KMS-11 (cell line): Measurements from ENCODE around the gene FUNDC2.

ENCODE experiments used
- H2AFZ ChIP-seq: fragments of 200-600 bp; sonication (generic); 2 replicates; pipeline ENCODE4 v1.6.1; 2016; ENCODE audit warnings: antibody characterized with exemption, mixed run types, low read depth
- H3K27ac ChIP-seq: fragments of 200-600 bp; sonication (generic); 2 replicates; pipeline ENCODE4 v1.6.1; 2016; ENCODE audit warnings: mild to moderate bottlenecking, mixed run types
- H3K27me3 ChIP-seq: fragments of 200-600 bp; sonication (generic); 2 replicates; pipeline ENCODE4 v1.6.1; 2017; ENCODE audit warnings: mild to moderate bottlenecking, low read depth, mixed run types, moderate library complexity; ENCODE audit not compliant: insufficient read depth
- H3K36me3 ChIP-seq: fragments of 200-600 bp; sonication (generic); 2 replicates; pipeline ENCODE4 v1.6.1; 2017; ENCODE audit warnings: mild to moderate bottlenecking, mixed run types; ENCODE audit not compliant: insufficient read depth
- H3K4me1 ChIP-seq: fragments of 200-600 bp; sonication (generic); 2 replicates; pipeline ENCODE4 v1.6.1; 2016; ENCODE audit warnings: mild to moderate bottlenecking, low read depth, mixed run types; ENCODE audit not compliant: poor library complexity, severe bottlenecking
- H3K4me2 ChIP-seq: fragments of 200-600 bp; sonication (generic); 2 replicates; pipeline ENCODE4 v1.7.0; 2016; ENCODE audit warnings: mild to moderate bottlenecking, mixed run types
- H3K4me3 ChIP-seq: fragments of 200-600 bp; sonication (generic); IDR thresholded peaks from 2 replicates; pipeline ENCODE4 v1.6.1; 2017; ENCODE audit warnings: low read depth, low read length, mixed read lengths; ENCODE audit not compliant: insufficient read depth
- H3K79me2 ChIP-seq: fragments of 200-600 bp; sonication (generic); 2 replicates; pipeline ENCODE4 v1.6.1; 2016; ENCODE audit warnings: low read depth, mixed run types; ENCODE audit not compliant: insufficient read depth
- H3K9ac ChIP-seq: fragments of 200-600 bp; sonication (generic); 2 replicates; pipeline ENCODE4 v1.6.1; 2016; ENCODE audit warnings: mild to moderate bottlenecking, mixed run types
- H4K20me1 ChIP-seq: fragments of 200-600 bp; sonication (generic); 2 replicates; pipeline ENCODE4 v1.6.1; 2016; ENCODE audit warnings: mild to moderate bottlenecking, mixed run types; ENCODE audit not compliant: insufficient read depth
- CTCF ChIP-seq: fragments of 200-600 bp; sonication (generic); conservative IDR thresholded peaks from 2 replicates; pipeline ENCODE4 v1.6.1; 2017; ENCODE audit warnings: low read depth, mild to moderate bottlenecking, antibody characterized with exemption, low read length, moderate library complexity, mixed read lengths

Gene FUNDC2

GRCh38 chrX:155020591-155020990, 6.1 kb upstream of the FUNDC2 start:
- Histone ChIP-seq H3K36me3 (no peaks in the 10 kb centered on the region), H3K27ac (no peak overlapping the region), H2AFZ (no peak overlapping the region), H3K9ac (no peak overlapping the region), H4K20me1 (no peaks in the 10 kb centered on the region), H3K79me2 (no peaks in the 10 kb centered on the region), H3K27me3 (no peaks in the 10 kb centered on the region), H3K4me3 (no peak overlapping the region), H3K4me2 (no peak overlapping the region), H3K4me1 (no peaks in the 10 kb centered on the region)
- no peak for TF ChIP-seq CTCF

DNA sequence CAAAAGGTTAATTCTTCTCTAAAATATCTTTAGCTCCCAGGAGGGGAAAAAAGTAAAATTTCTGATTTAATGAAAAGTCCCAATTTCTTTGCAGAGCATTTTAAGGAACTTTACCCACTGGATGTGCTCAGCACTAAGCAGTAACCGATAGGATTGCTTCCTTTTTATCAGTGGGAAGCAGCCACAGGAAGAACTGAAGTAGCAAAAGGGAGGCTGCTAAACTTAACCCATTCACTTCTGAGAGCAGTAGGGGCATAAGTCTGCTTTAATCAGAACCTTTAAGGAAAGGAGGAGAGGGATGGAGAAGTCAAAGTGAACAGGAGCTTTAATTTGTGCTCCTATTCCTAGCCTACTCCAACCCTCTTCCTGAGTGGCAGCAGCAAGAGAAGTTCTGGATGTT, 4.1 kb upstream of the FUNDC2 start, which contains the start of gene F8:
Gene F8, minus strand, starts transcription at position 139 of the 400 bp plus-strand sequence. CDS start 171 bp downstream, outside the sequence.
- Histone ChIP-seq H3K4me3 (no peak within 1 kb of the TSS), H3K27ac (no peak within 1 kb of the TSS), H3K27me3 (no peaks in the 10 kb centered on the region), H3K4me2 (no peak within 1 kb of the TSS), H3K4me1 (peaks cover 5% of the 10 kb centered on the region), H3K36me3 (no peaks in the 10 kb centered on the region), H3K9ac (no peak within 1 kb of the TSS), H2AFZ (no peak within 1 kb of the TSS), H4K20me1 (no peaks in the 10 kb centered on the region), H3K79me2 (no peaks in the 10 kb centered on the region)
- no peak for TF ChIP-seq CTCF

DNA sequence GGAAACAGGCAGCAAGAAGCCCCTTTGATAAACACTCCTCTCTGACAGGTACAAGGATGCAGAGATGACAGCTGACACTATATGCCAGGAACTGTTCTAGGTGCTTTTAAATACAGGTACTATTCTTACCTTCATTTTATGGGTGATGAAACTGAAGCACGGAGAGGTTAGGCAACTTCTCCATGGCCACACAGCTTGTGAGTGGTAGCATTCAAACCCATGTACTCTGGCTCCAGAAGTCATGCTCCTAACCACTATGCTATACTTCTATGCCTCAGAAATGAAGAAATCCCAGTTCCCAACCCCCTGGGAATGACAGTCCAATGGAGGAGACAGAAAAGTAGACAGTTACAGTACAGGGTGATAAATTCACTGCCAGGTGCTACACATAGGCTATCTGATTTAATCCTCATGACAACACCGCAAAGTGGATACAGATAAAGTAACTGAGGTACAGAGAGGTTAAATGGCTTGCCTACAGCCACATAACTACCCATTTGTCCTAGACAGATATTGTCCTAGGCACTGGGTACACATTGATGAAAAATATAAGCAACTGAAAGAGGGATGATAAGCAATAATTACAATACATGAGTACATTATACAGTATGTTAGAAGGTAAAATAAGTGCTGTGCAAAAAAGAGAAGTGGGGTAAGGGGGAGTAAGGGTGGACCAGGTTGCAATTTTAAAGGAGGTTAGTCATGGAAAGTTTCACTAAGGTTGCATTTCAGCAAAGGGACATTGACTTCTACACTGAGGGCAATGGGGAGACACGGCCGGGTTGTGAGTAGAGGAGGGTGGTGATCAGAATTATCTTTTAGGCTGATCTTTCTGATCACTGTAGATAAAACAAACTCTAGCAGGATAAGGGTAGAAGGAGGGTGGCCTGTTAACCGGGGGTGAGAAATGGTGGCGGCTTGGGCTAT, 2.5 kb upstream of the FUNDC2 start:
- no peak overlapping the region for H3K4me2 ChIP-seq
- no peaks in the 10 kb centered on the region for H4K20me1 ChIP-seq
- no peaks in the 10 kb centered on the region for H3K27me3 ChIP-seq
- no peaks in the 10 kb centered on the region for H3K36me3 ChIP-seq
- no peak overlapping the region for H2AFZ ChIP-seq
- no peak overlapping the region for H3K4me3 ChIP-seq
- peaks cover 16% of the 10 kb centered on the region for H3K4me1 ChIP-seq
- peaks cover 9% of the 10 kb centered on the region; the same call in 1 of the 2 replicates for H3K79me2 ChIP-seq
- no peak overlapping the region for H3K27ac ChIP-seq
- H3K9ac ChIP-seq: no peak overlapping the region
- TF ChIP-seq CTCF: no peak

GRCh38 chrX:155026420-155026726, 271 bp upstream of the FUNDC2 start:
- Histone ChIP-seq H3K4me2 (peak overlapping the region; percentile 46), H3K27me3 (no peaks in the 10 kb centered on the region), H3K79me2 (peaks cover 14% of the 10 kb centered on the region; the same call in 1 of the 2 replicates), H3K4me1 (peaks cover 25% of the 10 kb centered on the region), H3K36me3 (no peaks in the 10 kb centered on the region), H4K20me1 (no peaks in the 10 kb centered on the region), H3K27ac (peak overlapping the region; percentile 91), H3K4me3 (no peak overlapping the region), H3K9ac (peak overlapping the region; percentile 46; the same call in 1 of the 2 replicates), H2AFZ (peak overlapping the region; percentile 64)
- no peak for TF ChIP-seq CTCF
